COR-L47 (cell line): ENCODE results near the gene ABCB8.

ENCODE experiments used
- DNase-seq: peaks from one replicate; lab custom pipeline; 2025; lab: John Stamatoyannopoulos, UW

The ABCB8 gene

GRCh38 chr7:151087245-151088018, 59.2 kb downstream of the ABCB8 start:
- DNase-seq = peak; percentile 54

DNA sequence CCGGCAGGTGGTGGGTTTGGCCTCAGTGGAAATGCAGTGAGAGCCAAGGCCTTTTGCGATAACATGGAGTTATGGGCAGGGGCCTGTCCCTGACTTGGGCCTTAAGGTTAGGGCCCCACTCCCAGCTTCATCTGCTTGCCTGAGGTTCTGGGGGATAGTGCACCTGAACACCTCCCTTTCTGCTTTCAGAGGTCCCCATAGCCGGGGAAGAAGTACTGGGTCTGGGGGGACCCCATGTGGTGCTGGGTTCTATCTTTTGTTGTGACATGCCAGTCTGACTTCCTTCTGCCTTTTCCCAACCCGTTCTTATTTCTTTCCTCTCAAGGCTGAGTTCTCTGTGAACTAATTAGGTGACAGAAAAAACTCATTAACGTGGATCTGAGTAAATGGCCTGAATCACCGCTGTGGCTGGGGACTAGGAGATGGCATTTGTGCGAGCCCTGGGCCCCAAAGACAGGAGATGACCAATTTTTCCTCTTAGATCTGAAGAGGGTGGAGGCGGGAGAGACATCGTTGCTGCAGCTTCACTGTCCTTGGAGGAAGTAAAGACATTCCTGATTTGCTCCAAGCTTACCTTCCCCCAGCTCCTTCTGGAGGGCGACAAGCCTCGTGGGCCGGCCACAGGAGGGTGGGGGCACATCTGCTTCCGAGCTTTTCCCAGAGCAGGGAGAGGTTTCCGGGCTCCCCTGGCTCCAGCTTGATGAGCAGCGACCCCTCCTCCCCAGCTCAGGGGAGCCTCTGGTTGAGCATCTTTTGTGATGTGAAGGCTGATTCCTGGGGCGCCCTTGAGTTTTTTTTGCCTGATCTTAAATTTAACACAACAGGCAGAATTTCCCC, 60.0 kb downstream of the ABCB8 start:
- no peak for DNase-seq

- no peak for DNase-seq
Observed at GRCh38 chr7:151088856-151089699, 60.8 kb downstream of the ABCB8 start.

DNA sequence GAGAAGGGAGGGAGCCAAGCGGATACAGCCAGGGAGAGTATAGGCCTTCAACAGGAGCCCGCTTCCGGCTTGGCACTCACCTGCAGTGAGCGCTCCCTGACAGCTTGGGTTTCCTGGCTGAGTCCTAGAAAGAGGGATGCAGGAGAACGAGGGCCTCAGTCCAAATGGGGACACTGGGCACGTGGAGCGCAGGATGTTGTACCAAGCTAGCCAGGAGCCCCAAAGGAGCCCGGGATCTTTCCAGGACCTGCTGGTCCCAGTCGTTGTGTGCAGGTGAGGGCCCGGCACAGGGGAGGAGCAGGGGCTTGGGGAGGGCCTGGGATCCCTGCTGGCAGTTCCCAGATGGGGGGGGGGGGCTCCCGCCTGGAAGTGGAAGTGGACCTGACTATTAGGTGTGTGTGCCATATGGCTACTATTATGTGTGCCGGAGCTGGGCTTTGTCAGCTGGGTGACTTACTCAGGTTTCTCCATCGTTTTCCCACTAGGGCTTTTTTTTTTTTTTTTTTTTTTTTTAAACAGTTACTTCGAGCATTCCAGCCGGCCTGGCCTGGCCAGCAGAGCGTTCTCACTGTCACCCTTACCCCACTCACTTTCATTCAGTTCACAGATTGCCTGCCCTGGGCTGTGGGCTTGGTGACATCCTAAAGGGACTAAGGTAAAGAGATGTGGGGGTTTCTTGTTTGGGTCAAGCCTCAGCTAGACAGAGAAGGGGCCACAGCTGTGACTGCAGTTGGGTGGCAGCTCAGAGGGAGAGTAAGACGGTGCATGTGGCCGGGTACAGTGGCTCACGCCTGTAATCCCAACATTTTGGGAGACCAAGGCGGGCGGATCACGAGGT, 61.9 kb downstream of the ABCB8 start:
- no peak for DNase-seq

DNA sequence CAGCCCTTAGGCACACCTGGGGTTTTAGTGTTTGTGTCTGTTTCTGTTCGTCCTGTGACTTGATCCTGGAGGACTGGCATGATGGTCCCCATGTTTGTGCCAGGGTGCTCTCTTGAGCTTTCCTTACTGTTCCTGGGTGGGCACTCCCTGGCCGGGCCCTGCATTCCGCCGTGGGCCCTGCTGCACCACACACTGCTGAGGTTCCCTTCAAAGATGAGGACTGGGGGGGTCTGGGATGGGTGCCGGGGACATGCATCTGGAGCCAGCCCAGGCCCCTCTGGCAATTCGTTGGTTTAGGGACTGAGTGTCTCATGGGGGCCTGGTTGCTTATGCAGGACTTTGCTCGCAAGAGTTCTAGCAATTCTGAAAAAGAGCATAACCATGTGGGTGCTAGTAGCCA, 62.8 kb downstream of the ABCB8 start:
- no peak for DNase-seq

- DNase-seq = no peak
Observed at GRCh38 chr7:151091431-151091830, 63.2 kb downstream of the ABCB8 start.

DNA sequence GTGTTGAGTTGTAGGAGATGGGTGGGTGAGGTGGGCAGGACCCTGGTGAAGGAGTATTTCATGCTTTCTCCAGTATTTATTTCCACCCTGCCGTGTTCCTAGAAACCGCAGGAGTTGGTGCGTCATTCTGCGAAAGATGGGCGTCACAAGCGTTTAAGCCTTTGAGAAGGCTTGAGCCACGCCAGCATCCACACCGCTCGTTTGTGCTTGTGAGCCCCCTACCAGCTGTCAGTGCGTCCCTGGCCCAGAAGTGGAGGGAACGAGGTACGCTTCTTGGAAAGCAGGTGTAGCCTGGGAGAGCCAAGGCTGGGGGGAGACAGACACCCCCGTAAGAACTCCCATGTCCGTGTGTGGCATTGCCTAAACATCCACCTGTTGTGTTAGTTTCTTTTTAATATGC, 63.7 kb downstream of the ABCB8 start:
- DNase-seq = no peak

GRCh38 chr7:151093748-151094147, 65.5 kb downstream of the ABCB8 start:
- no peak for DNase-seq

DNA sequence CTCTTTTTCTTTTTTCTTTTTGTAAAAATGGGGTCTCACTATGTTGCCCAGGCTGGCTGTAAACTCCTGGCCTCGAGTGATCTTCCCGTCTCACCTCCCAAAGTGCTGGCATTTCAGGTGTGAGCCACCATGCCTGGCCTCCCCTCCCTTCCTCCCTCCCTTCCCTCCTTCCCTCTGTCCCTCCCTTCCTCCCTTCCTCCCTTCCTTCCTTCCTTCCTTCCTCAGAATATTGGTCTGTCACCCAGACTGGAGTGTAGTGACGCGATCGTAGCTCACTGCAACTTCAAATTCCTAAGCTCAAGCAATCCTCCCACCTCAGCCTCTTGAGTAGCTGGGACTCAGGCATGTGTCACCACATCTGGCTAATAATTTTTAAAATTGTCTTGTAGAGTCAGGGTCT, 66.4 kb downstream of the ABCB8 start:
- DNase-seq = no peak

- no peak for DNase-seq
Observed at GRCh38 chr7:151095123-151095797, 67.0 kb downstream of the ABCB8 start.

GRCh38 chr7:151095828-151096475, 67.7 kb downstream of the ABCB8 start:
- no peak for DNase-seq
